ENCODE results near the gene TRPM6.
"Not testable (repeated sequence)": the region's sequence is repeated elsewhere in the genome, so short reads cannot be mapped to it uniquely, and the experiment has no call there.

TRPM6 gene

GRCh38 chr9:74859786-74860185, 27.9 kb downstream of the TRPM6 start:
- no peaks in the 10 kb centered on the region for H3K9me3 ChIP-seq (ENCODE audit: severe bottlenecking)
- no peaks in the 10 kb centered on the region for H3K4me1 ChIP-seq (ENCODE audit: insufficient read depth, poor library complexity, severe bottlenecking)
- H3K27ac ChIP-seq (ENCODE audit: poor library complexity, severe bottlenecking) = no peak overlapping the region
- DNase-seq (ENCODE audit: low spot score) (no peak), ATAC-seq (ENCODE audit: low read depth) (no peak)
- no peak overlapping the region for H3K4me3 ChIP-seq (ENCODE audit: severe bottlenecking)
- no peak for TF ChIP-seq CTCF (IDR thresholded peaks at IDR 0.05; ENCODE audit: poor library complexity, severe bottlenecking)
- no peaks in the 10 kb centered on the region for H3K27me3 ChIP-seq (ENCODE audit: insufficient read depth, poor library complexity, severe bottlenecking)
- H3K36me3 ChIP-seq (ENCODE audit: low read depth) = no peaks in the 10 kb centered on the region

GRCh38 chr9:74858751-74859414, 28.8 kb downstream of the TRPM6 start:
- ATAC-seq (ENCODE audit: low read depth) (no peak), DNase-seq (ENCODE audit: low spot score) (no peak)
- H3K4me3 ChIP-seq (ENCODE audit: severe bottlenecking) = no peak overlapping the region
- H3K9me3 ChIP-seq (ENCODE audit: severe bottlenecking) = no peaks in the 10 kb centered on the region
- H3K4me1 ChIP-seq (ENCODE audit: insufficient read depth, poor library complexity, severe bottlenecking) = no peaks in the 10 kb centered on the region
- H3K36me3 ChIP-seq (ENCODE audit: low read depth) = no peaks in the 10 kb centered on the region
- no peaks in the 10 kb centered on the region for H3K27me3 ChIP-seq (ENCODE audit: insufficient read depth, poor library complexity, severe bottlenecking)
- H3K27ac ChIP-seq (ENCODE audit: poor library complexity, severe bottlenecking) = no peak overlapping the region
- TF ChIP-seq CTCF (IDR thresholded peaks at IDR 0.05; ENCODE audit: poor library complexity, severe bottlenecking) = no peak

- TF ChIP-seq CTCF (IDR thresholded peaks at IDR 0.05; ENCODE audit: poor library complexity, severe bottlenecking) = no peak
- Histone ChIP-seq H3K27me3 (ENCODE audit: insufficient read depth, poor library complexity, severe bottlenecking) (no peaks in the 10 kb centered on the region), H3K4me3 (ENCODE audit: severe bottlenecking) (no peak overlapping the region), H3K27ac (ENCODE audit: poor library complexity, severe bottlenecking) (no peak overlapping the region), H3K9me3 (ENCODE audit: severe bottlenecking) (no peaks in the 10 kb centered on the region), H3K36me3 (ENCODE audit: low read depth) (no peaks in the 10 kb centered on the region), H3K4me1 (ENCODE audit: insufficient read depth, poor library complexity, severe bottlenecking) (no peaks in the 10 kb centered on the region)
- no peak for ATAC-seq (ENCODE audit: low read depth)
- no peak for DNase-seq (ENCODE audit: low spot score)
Measured at GRCh38 chr9:74856989-74857388, 30.7 kb downstream of the TRPM6 start.

- no peak for TF ChIP-seq CTCF (IDR thresholded peaks at IDR 0.05; ENCODE audit: poor library complexity, severe bottlenecking)
- no peaks in the 10 kb centered on the region for H3K4me1 ChIP-seq (ENCODE audit: insufficient read depth, poor library complexity, severe bottlenecking)
- no peaks in the 10 kb centered on the region for H3K36me3 ChIP-seq (ENCODE audit: low read depth)
- H3K27me3 ChIP-seq (ENCODE audit: insufficient read depth, poor library complexity, severe bottlenecking) = no peaks in the 10 kb centered on the region
- H3K27ac ChIP-seq (ENCODE audit: poor library complexity, severe bottlenecking) = no peak overlapping the region
- no peaks in the 10 kb centered on the region for H3K9me3 ChIP-seq (ENCODE audit: severe bottlenecking)
- ATAC-seq (ENCODE audit: low read depth) (no peak), DNase-seq (ENCODE audit: low spot score) (no peak)
- H3K4me3 ChIP-seq (ENCODE audit: severe bottlenecking) = no peak overlapping the region
Measured at GRCh38 chr9:74855072-74855471, 32.6 kb downstream of the TRPM6 start.

GRCh38 chr9:74853024-74853423, 34.7 kb downstream of the TRPM6 start:
- not testable (repeated sequence) for H3K4me3 ChIP-seq (ENCODE audit: severe bottlenecking); H3K36me3 ChIP-seq (ENCODE audit: low read depth); DNase-seq (ENCODE audit: low spot score); H3K4me1 ChIP-seq (ENCODE audit: insufficient read depth, poor library complexity, severe bottlenecking); H3K27me3 ChIP-seq (ENCODE audit: insufficient read depth, poor library complexity, severe bottlenecking); H3K27ac ChIP-seq (ENCODE audit: poor library complexity, severe bottlenecking); ATAC-seq (ENCODE audit: low read depth); H3K9me3 ChIP-seq (ENCODE audit: severe bottlenecking)

Measured in RWPE2 (cell line).